ENCODE data around the gene EFCAB12.

GRCh38 chr3:129387487-129387886, 40.9 kb downstream of the EFCAB12 start:
- TF ChIP-seq POLR2A (IDR thresholded peaks at IDR 0.05) (no peak), CTCF (IDR thresholded peaks at IDR 0.05) (no peak)

Measured in body of pancreas (tissue), 4 donors.